Thyroid gland (tissue), 4 donors: ENCODE results near the gene LPP.

ENCODE experiments used
- CTCF ChIP-seq, 6 experiments: fragments of 200-600 bp in 3 of 6; fragments of 450-650 bp in 3 of 6; sonication (generic) in 3 of 6; IDR thresholded peaks; one replicate each; pipeline ENCODE4 v1.5.1; 2016 to 2019; ENCODE audit warnings: antibody characterized with exemption in 6 of 6, mild to moderate bottlenecking in 2 of 6, inconsistent platforms in 1 of 6, moderate library complexity in 1 of 6
- POLR2A ChIP-seq, 2 donors: fragments of 450-650 bp; IDR thresholded peaks; one replicate each; pipeline ENCODE4 v1.6.1; 2017; ENCODE audit warnings: antibody characterized with exemption in 2 of 2, mild to moderate bottlenecking in 2 of 2, moderate library complexity in 1 of 2

GRCh38 chr3:188867691-188868265, 713.8 kb downstream of the LPP start:
- TF ChIP-seq CTCF (IDR thresholded peaks at IDR 0.05) (no peak), POLR2A (IDR thresholded peaks at IDR 0.05) (no peak)
